Duodenal mucosa (tissue), 2 donors: Measurements from ENCODE around the gene SMYD1.

Experiments
- H3K27ac ChIP-seq: one replicate; pipeline ENCODE4 v1.7.0; 2013; ENCODE audit warnings: low read depth, low read length
- H3K27me3 ChIP-seq, 2 donors: one replicate each; pipeline ENCODE4 v1.7.0; 2013; ENCODE audit warnings: low read length in 2 of 2, control low read depth in 1 of 2; ENCODE audit not compliant: insufficient read depth in 2 of 2, control insufficient read depth in 1 of 2
- H3K36me3 ChIP-seq, 2 donors: one replicate each; pipeline ENCODE4 v1.7.0; 2013; ENCODE audit warnings: low read length in 2 of 2, control low read depth in 1 of 2; ENCODE audit not compliant: insufficient read depth in 2 of 2, control insufficient read depth in 1 of 2
- H3K4me1 ChIP-seq, 2 donors: one replicate each; pipeline ENCODE4 v1.7.0; 2013; ENCODE audit warnings: low read length in 2 of 2, control low read depth in 1 of 2; ENCODE audit not compliant: insufficient read depth in 2 of 2, control insufficient read depth in 1 of 2
- H3K4me3 ChIP-seq, 2 donors: one replicate each; pipeline ENCODE4 v1.7.0; 2013; ENCODE audit warnings: low read length in 2 of 2, low read depth in 1 of 2
- H3K9ac ChIP-seq, 2 donors: one replicate each; pipeline ENCODE4 v1.7.0; 2013; ENCODE audit warnings: low read length in 2 of 2, low read depth in 1 of 2
- H3K9me3 ChIP-seq, 2 donors: one replicate each; pipeline ENCODE4 v1.7.0; 2013; ENCODE audit warnings: low read length in 2 of 2, control low read depth in 1 of 2; ENCODE audit not compliant: control insufficient read depth in 1 of 2

Gene SMYD1

GRCh38 chr2:88137833-88138232 is 70.2 kb downstream of the SMYD1 start:
- Histone ChIP-seq H3K4me3 (no peak overlapping the region), H3K27me3 (peaks cover 0 to 3% of the 10 kb centered on the region in 2 donors), H3K9ac (no peak overlapping the region), H3K9me3 (no peaks in the 10 kb centered on the region), H3K36me3 (no peaks in the 10 kb centered on the region), H3K27ac (no peak overlapping the region), H3K4me1 (peaks cover 13 to 31% of the 10 kb centered on the region in 2 donors)

- Histone ChIP-seq H3K36me3 (no peaks in the 10 kb centered on the region), H3K4me3 (peak overlapping the region in 1 of 2 donors; percentile 18), H3K27me3 (peaks cover 0 to 3% of the 10 kb centered on the region in 2 donors), H3K27ac (no peak overlapping the region), H3K4me1 (peaks cover 16 to 36% of the 10 kb centered on the region in 2 donors), H3K9me3 (no peaks in the 10 kb centered on the region), H3K9ac (no peak overlapping the region)
These were observed 71.6 kb downstream of the SMYD1 start for GRCh38 chr2:88139203-88139702.

GRCh38 chr2:88139804-88140203 is 72.2 kb downstream of the SMYD1 start:
- Histone ChIP-seq H3K36me3 (no peaks in the 10 kb centered on the region), H3K4me1 (peaks cover 17 to 36% of the 10 kb centered on the region in 2 donors), H3K27ac (no peak overlapping the region), H3K4me3 (peak overlapping the region in 1 of 2 donors; percentile 18), H3K9ac (no peak overlapping the region), H3K27me3 (peaks cover 0 to 3% of the 10 kb centered on the region in 2 donors), H3K9me3 (no peaks in the 10 kb centered on the region)

GRCh38 chr2:88141952-88142351 is 74.3 kb downstream of the SMYD1 start:
- no peaks in the 10 kb centered on the region for H3K27me3 ChIP-seq
- H3K4me3 ChIP-seq, result no peak overlapping the region
- peaks cover 25 to 52% of the 10 kb centered on the region in 2 donors for H3K4me1 ChIP-seq
- no peaks in the 10 kb centered on the region for H3K36me3 ChIP-seq
- no peak overlapping the region for H3K27ac ChIP-seq
- H3K9me3 ChIP-seq, result no peaks in the 10 kb centered on the region
- H3K9ac ChIP-seq, result no peak overlapping the region

- Histone ChIP-seq H3K9me3 (peaks cover 4 to 5% of the 10 kb centered on the region in 2 donors), H3K4me1 (peaks cover 26 to 43% of the 10 kb centered on the region in 2 donors), H3K9ac (no peak overlapping the region), H3K36me3 (no peaks in the 10 kb centered on the region), H3K27me3 (no peaks in the 10 kb centered on the region), H3K4me3 (no peak overlapping the region), H3K27ac (no peak overlapping the region)
These were observed 76.6 kb downstream of the SMYD1 start for GRCh38 chr2:88144271-88144670.

- H3K27me3 ChIP-seq, result no peaks in the 10 kb centered on the region
- peak overlapping the region; percentile 34 for H3K27ac ChIP-seq
- H3K36me3 ChIP-seq, result no peaks in the 10 kb centered on the region
- H3K4me1 ChIP-seq, result peaks cover 19 to 35% of the 10 kb centered on the region in 2 donors
- H3K4me3 ChIP-seq, result no peak overlapping the region
- H3K9ac ChIP-seq, result no peak overlapping the region
- peaks cover 5 to 8% of the 10 kb centered on the region in 2 donors for H3K9me3 ChIP-seq
These were observed 77.4 kb downstream of the SMYD1 start for GRCh38 chr2:88144914-88145497.

GRCh38 chr2:88146590-88146989 is 79.0 kb downstream of the SMYD1 start:
- Histone ChIP-seq H3K4me1 (peaks cover 18 to 26% of the 10 kb centered on the region in 2 donors), H3K4me3 (peak overlapping the region in 1 of 2 donors; percentile 2), H3K9ac (peak overlapping the region in 1 of 2 donors; percentile 26), H3K27me3 (no peaks in the 10 kb centered on the region), H3K27ac (peak overlapping the region; percentile 0), H3K9me3 (peaks cover 5 to 8% of the 10 kb centered on the region in 2 donors), H3K36me3 (no peaks in the 10 kb centered on the region)

- Histone ChIP-seq H3K27ac (no peak overlapping the region), H3K9ac (no peak overlapping the region), H3K36me3 (no peaks in the 10 kb centered on the region), H3K9me3 (peaks cover 5 to 8% of the 10 kb centered on the region in 2 donors), H3K4me1 (peaks cover 18 to 26% of the 10 kb centered on the region in 2 donors), H3K4me3 (peak overlapping the region in 1 of 2 donors; percentile 2), H3K27me3 (no peaks in the 10 kb centered on the region)
These were observed 79.5 kb downstream of the SMYD1 start for GRCh38 chr2:88147145-88147544.

GRCh38 chr2:88148929-88149438 is 81.4 kb downstream of the SMYD1 start:
- Histone ChIP-seq H3K9me3 (peaks cover 5 to 16% of the 10 kb centered on the region in 2 donors), H3K4me3 (no peak overlapping the region), H3K36me3 (no peaks in the 10 kb centered on the region), H3K9ac (no peak overlapping the region), H3K27ac (no peak overlapping the region), H3K27me3 (no peaks in the 10 kb centered on the region), H3K4me1 (peaks cover 18 to 24% of the 10 kb centered on the region in 2 donors)

- no peaks in the 10 kb centered on the region for H3K9me3 ChIP-seq
- H3K36me3 ChIP-seq, result no peaks in the 10 kb centered on the region
- H3K4me3 ChIP-seq, result peak overlapping the region in 1 of 2 donors; percentile 2
- no peaks in the 10 kb centered on the region for H3K27me3 ChIP-seq
- H3K9ac ChIP-seq, result peak overlapping the region in 1 of 2 donors; percentile 47
- H3K27ac ChIP-seq, result no peak overlapping the region
- peaks cover 0 to 4% of the 10 kb centered on the region in 2 donors for H3K4me1 ChIP-seq
These were observed 91.9 kb downstream of the SMYD1 start for GRCh38 chr2:88159481-88159880.
